IMR-90 (cell line): ENCODE results near the gene SYT17. TPM values are rescaled to one million over a fixed set of nuclear protein-coding genes. Genes with fewer than 3 reads are reported as not detected.

Experiments
- ATAC-seq: fragments of 200-7000 bp; cut with Tn5 transposase; 2 replicates; pipeline ENCODE4 v1.9.1; 2020; ENCODE audit warnings: low read depth, mild to moderate bottlenecking, moderate library complexity
- BruUV-seq: library from RNA; stranded (reverse); fragments of 400-500 nt; replicated peaks from 2 replicates; lab custom pipeline; 2021; lab: Mats Ljungman, UMichigan
- CTCF ChIA-PET: fragments of 300-600 bp; formaldehyde crosslinking; extraction: SDS; loops from one replicate; lab custom pipeline; 2021; ENCODE audit warnings: antibody characterized with exemption; lab: Yijun Ruan, JAX
- POLR2A ChIA-PET: fragments of 300-600 bp; sonication (Branson Sonifier 250); formaldehyde crosslinking; loops from one replicate; lab custom pipeline; 2022; ENCODE audit warnings: antibody characterized with exemption; ENCODE audit not compliant: unreplicated experiment; lab: Charles Lee
- DNase-seq: peaks from one replicate; pipeline ENCODE4 v3.0.0; 2013
- H2AFZ ChIP-seq: replicated peaks from 2 replicates; pipeline ENCODE3; 2013; ENCODE audit warnings: low read length, mild to moderate bottlenecking; ENCODE audit not compliant: poor library complexity
- H2AK5ac ChIP-seq: 2 replicates; pipeline ENCODE4 v1.6.1; 2013; ENCODE audit warnings: low read depth, low read length, inconsistent platforms
- H2AK9ac ChIP-seq: replicated peaks from 2 replicates; pipeline ENCODE3; 2013; ENCODE audit warnings: mild to moderate bottlenecking, low read depth, low read length, moderate library complexity; ENCODE audit not compliant: poor library complexity
- H2BK120ac ChIP-seq: 2 replicates; pipeline ENCODE4 v1.6.1; 2013; ENCODE audit warnings: low read depth, low read length, inconsistent platforms
- H2BK15ac ChIP-seq: 3 replicates; pipeline ENCODE4 v1.6.1; 2013; ENCODE audit warnings: low read depth, low read length, inconsistent platforms
- H2BK20ac ChIP-seq: 2 replicates; pipeline ENCODE4 v1.6.1; 2013; ENCODE audit warnings: low read depth, mild to moderate bottlenecking, inconsistent platforms, low read length, moderate library complexity
- H2BK5ac ChIP-seq: 2 replicates; pipeline ENCODE4 v1.6.1; 2013; ENCODE audit warnings: mild to moderate bottlenecking, low read depth, low read length, inconsistent platforms; ENCODE audit not compliant: poor library complexity, severe bottlenecking
- H3K14ac ChIP-seq: replicated peaks from 2 replicates; pipeline ENCODE4 v1.6.1; 2013; ENCODE audit warnings: low read depth, low read length, inconsistent platforms
- H3K18ac ChIP-seq: 2 replicates; pipeline ENCODE4 v1.6.1; 2013; ENCODE audit warnings: low read depth, low read length, control low read depth
- H3K23ac ChIP-seq: 2 replicates; pipeline ENCODE4 v1.6.1; 2013; ENCODE audit warnings: low read depth, low read length, inconsistent platforms
- H3K27ac ChIP-seq: 2 replicates; pipeline ENCODE4 v1.5.1; 2013; ENCODE audit warnings: mild to moderate bottlenecking, control low read depth, low read length; ENCODE audit not compliant: insufficient read depth
- H3K27me3 ChIP-seq: 2 replicates; pipeline ENCODE4 v1.6.1; 2013; ENCODE audit warnings: low read length; ENCODE audit not compliant: control insufficient read depth, insufficient read depth
- H3K36me3 ChIP-seq: 2 replicates; pipeline ENCODE4 v1.6.1; 2013; ENCODE audit warnings: low read length, mixed read lengths; ENCODE audit not compliant: control insufficient read depth, insufficient read depth
- H3K4ac ChIP-seq: 2 replicates; pipeline ENCODE4 v1.6.1; 2013; ENCODE audit warnings: low read depth, low read length, inconsistent platforms
- H3K4me1 ChIP-seq: 2 replicates; pipeline ENCODE4 v1.6.1; 2013; ENCODE audit warnings: low read length, mixed read lengths; ENCODE audit not compliant: control insufficient read depth, insufficient read depth
- H3K4me2 ChIP-seq: 2 replicates; pipeline ENCODE4 v1.6.1; 2013; ENCODE audit warnings: low read depth, mild to moderate bottlenecking, control low read depth, low read length, moderate library complexity
- H3K4me3 ChIP-seq: 2 replicates; pipeline ENCODE4 v1.5.1; 2013; ENCODE audit warnings: low read depth, mild to moderate bottlenecking, control low read depth, low read length, moderate library complexity; ENCODE audit not compliant: insufficient read depth
- H3K56ac ChIP-seq: 2 replicates; pipeline ENCODE4 v1.6.1; 2013; ENCODE audit warnings: low read length, inconsistent platforms; ENCODE audit not compliant: insufficient read depth; ENCODE audit errors: extremely low read depth
- H3K79me1 ChIP-seq, 2 experiments: 2 replicates each; pipeline ENCODE4 v1.6.1; 2013; ENCODE audit warnings: low read length in 2 of 2, inconsistent platforms in 1 of 2, low read depth in 1 of 2
- H3K9ac ChIP-seq: 2 replicates; pipeline ENCODE4 v1.6.1; 2013; ENCODE audit warnings: low read depth, low read length, control low read depth
- H3K9me1 ChIP-seq: 2 replicates; pipeline ENCODE4 v1.6.1; 2013; ENCODE audit warnings: low read length, inconsistent platforms; ENCODE audit not compliant: insufficient read depth
- H3K9me3 ChIP-seq: 2 replicates; pipeline ENCODE4 v1.6.1; 2013; ENCODE audit warnings: low read length; ENCODE audit not compliant: control insufficient read depth, insufficient read depth
- H4K20me1 ChIP-seq: 2 replicates; pipeline ENCODE4 v1.6.1; 2013; ENCODE audit warnings: low read length, inconsistent platforms; ENCODE audit not compliant: insufficient read depth
- H4K5ac ChIP-seq: 2 replicates; pipeline ENCODE4 v1.6.1; 2013; ENCODE audit warnings: mild to moderate bottlenecking, low read depth, low read length, control low read depth
- H4K8ac ChIP-seq, 2 experiments: 2 replicates each; pipeline ENCODE4 v1.6.1; 2013; ENCODE audit warnings: low read depth in 2 of 2, low read length in 2 of 2, control low read depth in 1 of 2, inconsistent platforms in 1 of 2
- H4K91ac ChIP-seq: 2 replicates; pipeline ENCODE4 v1.6.1; 2013; ENCODE audit warnings: low read depth, low read length, inconsistent platforms; ENCODE audit not compliant: insufficient read depth
- RCOR1 ChIP-seq: IDR thresholded peaks from 2 replicates; pipeline ENCODE4 v1.6.1; 2012; ENCODE audit warnings: mild to moderate bottlenecking, low read length, improper control_type of control experiment; ENCODE audit not compliant: insufficient replicate concordance
- RFX5 ChIP-seq: IDR thresholded peaks from 2 replicates; pipeline ENCODE4 v1.8.0; 2012; ENCODE audit warnings: low read depth, mild to moderate bottlenecking, low read length, moderate library complexity
- WGBS, 2 experiments: methylation state at CpG; one replicate each; pipeline versions ENCODE4 v1.1.5 to v1.1.7; 2013; ENCODE audit warnings: missing lambda C conversion rate in 2 of 2; ENCODE audit not compliant: insufficient read length in 1 of 2; ENCODE audit errors: extremely low coverage in 2 of 2; 5-methylcytosine and 5-hydroxymethylcytosine counted together
- dilution Hi-C: fragments of 300-500 bp; cut with HindIII; formaldehyde crosslinking; loops from one replicate; pipeline ENCODE4 v1.14.3; 2018; ENCODE audit warnings: low sequenced_read_pairs; ENCODE audit not compliant: unreplicated experiment
- in situ Hi-C: fragments of 300-500 bp; cut with MboI; formaldehyde crosslinking; loops from 3 replicates; pipeline ENCODE4 v1.14.3; 2019; ENCODE audit warnings: low sequenced_read_pairs, inconsistent platforms, mixed read lengths
- intact Hi-C: fragments of 100-400 bp; cut with micrococcal nuclease; formaldehyde crosslinking; loops from 2 replicates; pipeline ENCODE4 v1.10.0; 2022
- polyA plus RNA-seq, 3 experiments: library from polyadenylated mRNA; depleted of rRNA; stranded (reverse); fragments of >200 nt; gene quantifications; 2 replicates each; pipeline ENCODE4 v1.2.3, GENCODE V29; 2012; ENCODE audit warnings: low replicate concordance in 1 of 3
- total RNA-seq: library from RNA; depleted of rRNA; stranded (reverse); fragments of >200 nt; gene quantifications from 2 replicates; pipeline ENCODE4 v1.2.3, GENCODE V29; 2012
- TF ChIP-seq, protein P1 (sequence below): fragments of 150-350 bp; IDR thresholded peaks from 2 replicates; pipeline ENCODE4 v1.6.1; 2016; ENCODE audit warnings: low read depth, mild to moderate bottlenecking, low read length, moderate library complexity, borderline replicate concordance

SYT17 gene
- total and polyA plus RNA-seq, 2 of the 4 experiments (the other 2 are of a cell fraction): not detected

DNA sequence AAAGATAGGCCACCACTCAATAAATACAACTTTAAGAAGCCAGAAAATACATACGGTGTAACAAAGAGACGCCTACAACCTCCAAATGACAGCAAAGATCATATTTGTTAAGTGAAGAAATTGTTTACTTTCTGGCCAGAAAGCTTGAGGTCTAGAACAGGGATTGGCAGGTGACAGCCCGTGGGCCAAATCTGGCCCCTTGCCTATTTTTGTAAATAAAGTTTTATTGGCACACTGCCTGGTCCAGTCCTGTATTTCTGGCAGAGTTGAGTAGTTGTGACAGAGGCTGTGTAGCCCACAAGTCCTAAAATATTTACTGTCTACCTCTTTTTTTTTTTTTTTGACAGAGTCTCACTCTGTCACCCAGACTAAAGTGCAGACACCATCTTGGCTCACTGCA is 114.1 kb downstream of the SYT17 start:
- Histone ChIP-seq H3K18ac (no peak overlapping the region), H3K23ac (no peak overlapping the region), H2BK15ac (no peak overlapping the region), H4K91ac (no peak overlapping the region), H3K79me1 (no peaks in the 10 kb centered on the region), H2AFZ (no peak overlapping the region), H2BK5ac (no peak overlapping the region), H2AK5ac (no peak overlapping the region), H3K4ac (no peak overlapping the region), H3K14ac (no peak overlapping the region), H3K27me3 (no peaks in the 10 kb centered on the region), H3K4me2 (no peak overlapping the region), H2AK9ac (no peak overlapping the region), H4K20me1 (no peaks in the 10 kb centered on the region), H3K27ac (no peak overlapping the region), H3K9me3 (no peaks in the 10 kb centered on the region), H4K8ac (no peak overlapping the region), H2BK20ac (no peak overlapping the region), H3K36me3 (no peaks in the 10 kb centered on the region), H4K5ac (no peak overlapping the region), H3K4me1 (no peaks in the 10 kb centered on the region), H3K9ac (no peak overlapping the region), H3K9me1 (no peaks in the 10 kb centered on the region), H3K4me3 (no peak overlapping the region), H3K56ac (no peak overlapping the region), H2BK120ac (no peak overlapping the region)
- ChIA-PET POLR2A (no interaction called here), CTCF (interaction anchor here (0.6 kb wide), 1 partner anchor 20 kb away, joined by 3 read pairs; no protein-coding TSS in a partner anchor)
- ATAC-seq (no peak), DNase-seq (no peak)
- BruUV-seq: no TSS peak
- in situ Hi-C loops: no loop called here
- dilution Hi-C loops: no loop called here
- WGBS, 2 experiments: no CpG with 5 or more reads among the region's 3 CpGs
- TF ChIP-seq, protein P1, sequence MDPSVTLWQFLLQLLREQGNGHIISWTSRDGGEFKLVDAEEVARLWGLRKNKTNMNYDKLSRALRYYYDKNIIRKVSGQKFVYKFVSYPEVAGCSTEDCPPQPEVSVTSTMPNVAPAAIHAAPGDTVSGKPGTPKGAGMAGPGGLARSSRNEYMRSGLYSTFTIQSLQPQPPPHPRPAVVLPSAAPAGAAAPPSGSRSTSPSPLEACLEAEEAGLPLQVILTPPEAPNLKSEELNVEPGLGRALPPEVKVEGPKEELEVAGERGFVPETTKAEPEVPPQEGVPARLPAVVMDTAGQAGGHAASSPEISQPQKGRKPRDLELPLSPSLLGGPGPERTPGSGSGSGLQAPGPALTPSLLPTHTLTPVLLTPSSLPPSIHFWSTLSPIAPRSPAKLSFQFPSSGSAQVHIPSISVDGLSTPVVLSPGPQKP: no peak
- TF ChIP-seq RFX5 (no peak), RCOR1 (no peak)
- intact Hi-C loops: no loop called here
